GM21529 (cell line): Measurements from ENCODE around the gene PYCR2.
"Not testable (repeated sequence)": the region's sequence is repeated elsewhere in the genome, so short reads cannot be mapped to it uniquely, and the experiment has no call there.

ENCODE experiments used
- ATAC-seq: cut with Tn5 transposase; IDR thresholded peaks from one replicate; pipeline ENCODE4 v1.9.1; 2021; ENCODE audit not compliant: unreplicated experiment

Gene PYCR2

DNA sequence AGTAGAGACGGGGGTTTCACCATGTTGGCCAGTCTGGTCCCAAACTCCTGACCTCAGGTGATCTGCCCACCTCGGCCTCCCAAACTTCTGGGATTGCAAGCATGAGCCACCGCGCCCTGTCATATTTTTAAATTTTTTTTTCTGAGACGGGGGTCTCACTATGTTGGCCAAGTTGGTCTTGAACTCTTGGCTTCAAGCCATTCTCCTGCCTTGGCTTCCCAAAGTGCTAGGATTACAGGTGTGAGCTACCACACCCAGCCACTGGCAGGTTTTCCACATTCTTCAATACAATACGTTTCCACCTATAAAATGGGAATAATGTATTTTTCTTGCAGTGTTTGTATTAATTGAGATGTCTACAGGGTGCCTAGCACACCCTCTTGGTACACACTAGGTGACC is 31.7 kb downstream of the PYCR2 start:
- ATAC-seq: no peak

- ATAC-seq: no peak
These were observed 32.6 kb downstream of the PYCR2 start for GRCh38 chr1:225891229-225891972.

- no peak for ATAC-seq
These were observed 33.5 kb downstream of the PYCR2 start for GRCh38 chr1:225890346-225891228.

GRCh38 chr1:225889743-225890142 is 34.3 kb downstream of the PYCR2 start:
- ATAC-seq: no peak

DNA sequence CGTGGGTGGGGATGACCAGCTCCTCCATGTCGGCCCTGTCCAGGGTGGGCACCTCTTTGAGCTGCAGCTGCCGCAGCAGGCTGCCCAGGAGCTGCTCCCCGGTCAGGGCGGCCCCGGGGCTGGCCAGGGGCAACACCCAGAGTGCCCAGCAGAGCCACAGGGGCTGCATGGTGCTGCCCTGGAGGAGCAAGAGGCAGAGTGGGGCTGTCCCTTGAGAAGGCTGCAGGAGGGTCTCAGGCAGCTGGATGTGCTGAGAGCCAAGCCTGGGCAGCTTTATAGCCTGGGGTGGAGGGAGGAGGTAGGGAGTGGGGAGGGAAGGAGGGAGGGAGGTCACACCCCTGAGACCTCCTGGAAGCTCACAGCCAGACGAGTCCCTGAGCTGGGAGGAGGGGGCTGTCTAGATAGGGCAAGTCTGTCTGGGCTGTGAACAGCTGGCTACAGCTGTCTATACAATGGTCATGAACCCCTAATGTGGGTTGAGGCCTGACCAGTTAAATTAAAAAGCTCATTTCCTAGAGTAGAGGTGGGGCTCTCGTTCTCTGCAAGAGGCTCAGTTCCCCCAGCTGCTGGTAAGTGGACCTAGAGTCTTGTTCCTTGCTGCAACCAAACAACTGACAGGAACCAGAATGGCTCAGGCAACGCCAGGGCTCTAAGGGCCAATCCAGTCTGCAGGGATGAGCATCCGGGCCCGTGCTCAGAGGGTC is 35.0 kb downstream of the PYCR2 start, which contains the start of gene LEFTY1:
LEFTY1 (minus strand) TSS at position 249 of the 704 bp plus-strand sequence; CDS start at position 169, 80 bp downstream.
- ATAC-seq: no peak

GRCh38 chr1:225888289-225888897 is 35.7 kb downstream of the PYCR2 start:
- ATAC-seq: no peak

- ATAC-seq: not testable (repeated sequence)
These were observed 36.3 kb downstream of the PYCR2 start for GRCh38 chr1:225887554-225888288.

DNA sequence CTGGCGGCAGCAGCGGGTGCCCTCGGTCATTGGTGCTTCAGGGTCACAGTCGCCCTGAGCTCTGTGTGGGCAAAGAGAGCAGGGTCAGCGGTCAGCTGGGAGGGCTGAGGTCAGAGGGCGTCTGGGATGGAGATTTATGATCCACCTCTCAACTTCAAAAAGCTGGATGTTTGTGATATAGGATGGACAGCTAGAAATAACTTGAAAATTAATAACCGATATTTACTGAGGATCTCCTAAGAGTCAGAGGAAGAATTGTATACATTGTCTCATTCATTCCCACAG is 37.1 kb downstream of the PYCR2 start:
- ATAC-seq: no peak

- ATAC-seq: no peak
These were observed 37.7 kb downstream of the PYCR2 start for GRCh38 chr1:225886159-225887029.

- no peak for ATAC-seq
These were observed 38.7 kb downstream of the PYCR2 start for GRCh38 chr1:225885336-225885735.

GRCh38 chr1:225883616-225884265 is 40.3 kb downstream of the PYCR2 start:
- no peak for ATAC-seq

GRCh38 chr1:225882694-225883615 is 41.1 kb downstream of the PYCR2 start:
- peak; percentile 36 for ATAC-seq

DNA sequence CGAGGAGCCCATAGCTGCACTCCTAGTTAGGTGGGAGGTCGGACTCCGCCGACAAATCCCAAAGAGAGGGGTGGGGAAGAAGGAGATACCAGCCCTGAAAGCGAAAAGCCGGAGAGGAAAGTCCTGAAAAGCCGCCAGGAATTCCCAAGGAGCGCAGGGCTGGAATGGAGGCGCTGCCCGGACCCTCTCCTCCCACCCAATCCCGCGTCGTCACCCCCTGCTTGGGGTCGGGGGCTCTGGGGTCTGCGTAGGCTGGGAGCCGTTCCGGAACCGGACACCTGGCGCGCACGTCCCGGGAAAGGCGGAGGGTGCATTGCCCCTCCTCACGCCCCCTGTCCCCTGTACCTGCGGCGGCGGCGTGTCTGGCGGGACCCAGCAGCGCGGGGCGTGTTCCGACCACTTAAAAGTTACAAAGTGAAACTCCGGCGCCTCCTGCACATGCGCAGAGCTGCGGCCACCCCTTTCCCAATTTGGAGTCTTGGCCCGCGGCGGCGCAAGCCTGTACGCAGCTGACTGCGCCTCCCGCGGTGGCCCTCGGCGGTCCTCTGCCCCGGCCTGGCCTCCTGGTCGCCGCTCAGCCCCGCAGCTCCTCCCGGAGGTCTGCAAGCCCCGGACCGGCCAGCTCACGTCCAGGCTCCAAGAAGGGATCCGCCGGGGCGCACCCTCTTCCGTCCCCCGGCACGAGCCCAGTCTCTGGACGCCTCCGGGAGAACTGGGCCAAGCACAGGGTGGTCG is 41.9 kb downstream of the PYCR2 start, which contains the start of gene TMEM63A:
TMEM63A (minus strand) TSS at position 422 of the 735 bp plus-strand sequence. CDS start 4,800 bp downstream, outside the sequence.
- peak; percentile 76 for ATAC-seq

- ATAC-seq: peak; percentile 35
These were observed 42.7 kb downstream of the PYCR2 start for GRCh38 chr1:225881081-225881958.

DNA sequence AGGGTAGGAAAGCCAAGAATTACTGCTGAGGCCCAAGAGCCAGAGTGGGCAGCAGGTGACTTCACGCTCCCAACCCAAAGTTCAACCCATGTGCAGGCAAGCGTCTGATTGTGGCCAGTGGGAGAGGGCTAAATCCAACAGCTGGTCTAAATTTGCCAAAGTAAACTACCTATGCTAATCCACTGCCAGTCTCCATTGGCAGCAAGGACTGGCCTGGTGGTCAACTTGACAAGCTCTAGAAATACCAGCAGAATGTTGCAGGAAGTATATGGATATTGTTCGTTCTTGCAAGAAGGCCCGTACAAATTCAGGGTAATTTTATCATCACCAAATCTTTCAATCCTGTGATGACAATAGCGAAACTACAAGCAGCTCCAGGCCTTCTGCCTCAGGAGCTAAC is 43.4 kb downstream of the PYCR2 start:
- ATAC-seq: no peak

DNA sequence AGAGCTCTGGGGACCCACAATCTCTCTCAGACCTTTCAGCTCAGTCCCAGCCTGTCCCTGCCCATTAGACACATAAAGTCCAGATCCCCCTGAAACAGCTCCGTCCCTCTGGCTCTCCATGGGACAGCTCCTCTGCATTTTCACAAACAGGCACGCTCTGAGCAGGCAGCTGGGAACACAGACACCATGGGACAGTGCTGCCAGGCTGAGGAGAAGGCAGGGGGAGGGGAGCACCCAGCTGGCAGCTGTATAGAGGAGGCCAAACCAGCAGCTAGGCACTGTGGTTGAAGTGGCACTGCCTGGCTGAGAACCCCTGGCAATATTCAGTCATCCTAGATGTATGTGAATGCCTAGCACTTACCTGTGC is 43.8 kb downstream of the PYCR2 start:
- no peak for ATAC-seq
